ENCODE results near the gene FAM32A. TPM values are rescaled to one million over a fixed set of nuclear protein-coding genes. Genes with fewer than 3 reads are reported as not detected.
A peak's percentile ranks its signal among the peaks of the same experiment; 100 is the strongest.

The FAM32A gene
- total RNA-seq, 1 donor from 2014 or later: 106 TPM

- Mint-ChIP-seq H3K4me3 (ENCODE audit: unreplicated experiment) (peak overlapping the region; percentile 58), H3K27ac (ENCODE audit: unreplicated experiment) (no peak overlapping the region), H3K27me3 (ENCODE audit: low read depth, unreplicated experiment) (no peaks in the 10 kb centered on the region), H3K36me3 (ENCODE audit: low read depth, unreplicated experiment) (peaks cover 36% of the 10 kb centered on the region), H3K9me3 (ENCODE audit: unreplicated experiment) (no peaks in the 10 kb centered on the region), H3K4me1 (ENCODE audit: low read depth, unreplicated experiment) (peaks cover 8% of the 10 kb centered on the region)
- Histone ChIP-seq H3K9ac (ENCODE audit: low read length) (no peak overlapping the region), H4K20me1 (ENCODE audit: insufficient read depth, low read length) (peaks cover 64% of the 10 kb centered on the region), H3K4me2 (ENCODE audit: low read length) (no peak overlapping the region), H3K27me3 (ENCODE audit: insufficient read depth, low read length) (no peaks in the 10 kb centered on the region), H3K36me3 (ENCODE audit: insufficient read depth, low read length) (peaks cover 41% of the 10 kb centered on the region), H3K9me3 (ENCODE audit: insufficient read depth, low read depth, low read length) (no peaks in the 10 kb centered on the region), H2AFZ (ENCODE audit: low read depth, low read length) (no peak overlapping the region), H3K27ac (ENCODE audit: low read depth, low read length) (no peak overlapping the region), H3K4me1 (ENCODE audit: insufficient read depth, low read length) (no peaks in the 10 kb centered on the region), H3K4me3 (ENCODE audit: insufficient read depth, low read depth, low read length) (no peak overlapping the region), H3K79me2 (ENCODE audit: insufficient read depth, low read length) (peaks cover 36% of the 10 kb centered on the region)
- FAIRE-seq (no peak), DNase-seq (ENCODE audit: low read depth) (no peak)
- TF ChIP-seq EZH2 (IDR thresholded peaks at IDR 0.05; ENCODE audit: insufficient read depth, low read length) (no peak), CTCF (IDR thresholded peaks at IDR 0.05; ENCODE audit: insufficient read depth, low read depth, low read length) (no peak)
Observed at GRCh38 chr19:16206637-16207036, 21.4 kb downstream of the FAM32A start.

- H2AFZ ChIP-seq (ENCODE audit: low read depth, low read length): no peak overlapping the region
- H3K36me3 Mint-ChIP-seq (ENCODE audit: low read depth, unreplicated experiment): peaks cover 40% of the 10 kb centered on the region
- peaks cover 62% of the 10 kb centered on the region for H4K20me1 ChIP-seq (ENCODE audit: insufficient read depth, low read length)
- no peaks in the 10 kb centered on the region for H3K9me3 ChIP-seq (ENCODE audit: insufficient read depth, low read depth, low read length)
- H3K4me3 ChIP-seq (ENCODE audit: insufficient read depth, low read depth, low read length): no peak overlapping the region
- no peak overlapping the region for H3K9ac ChIP-seq (ENCODE audit: low read length)
- FAIRE-seq: no peak
- no peak for TF ChIP-seq EZH2 (IDR thresholded peaks at IDR 0.05; ENCODE audit: insufficient read depth, low read length)
- no peak for TF ChIP-seq CTCF (IDR thresholded peaks at IDR 0.05; ENCODE audit: insufficient read depth, low read depth, low read length)
- H3K79me2 ChIP-seq (ENCODE audit: insufficient read depth, low read length): peaks cover 36% of the 10 kb centered on the region
- H3K27me3 ChIP-seq (ENCODE audit: insufficient read depth, low read length): no peaks in the 10 kb centered on the region
- H3K4me1 Mint-ChIP-seq (ENCODE audit: low read depth, unreplicated experiment): peaks cover 8% of the 10 kb centered on the region
- peak overlapping the region; percentile 58 for H3K4me3 Mint-ChIP-seq (ENCODE audit: unreplicated experiment)
- H3K4me2 ChIP-seq (ENCODE audit: low read length): no peak overlapping the region
- no peaks in the 10 kb centered on the region for H3K27me3 Mint-ChIP-seq (ENCODE audit: low read depth, unreplicated experiment)
- DNase-seq (ENCODE audit: low read depth): no peak
- H3K36me3 ChIP-seq (ENCODE audit: insufficient read depth, low read length): peaks cover 39% of the 10 kb centered on the region
- H3K27ac ChIP-seq (ENCODE audit: low read depth, low read length): no peak overlapping the region
- H3K4me1 ChIP-seq (ENCODE audit: insufficient read depth, low read length): no peaks in the 10 kb centered on the region
- no peaks in the 10 kb centered on the region for H3K9me3 Mint-ChIP-seq (ENCODE audit: unreplicated experiment)
- H3K27ac Mint-ChIP-seq (ENCODE audit: unreplicated experiment): no peak overlapping the region
Observed at GRCh38 chr19:16207063-16207462, 21.9 kb downstream of the FAM32A start.

GRCh38 chr19:16207490-16208025, 22.3 kb downstream of the FAM32A start:
- Histone ChIP-seq H2AFZ (ENCODE audit: low read depth, low read length) (no peak overlapping the region), H3K4me2 (ENCODE audit: low read length) (no peak overlapping the region), H3K79me2 (ENCODE audit: insufficient read depth, low read length) (peaks cover 36% of the 10 kb centered on the region), H3K9me3 (ENCODE audit: insufficient read depth, low read depth, low read length) (no peaks in the 10 kb centered on the region), H3K4me3 (ENCODE audit: insufficient read depth, low read depth, low read length) (no peak overlapping the region), H3K4me1 (ENCODE audit: insufficient read depth, low read length) (no peaks in the 10 kb centered on the region), H3K9ac (ENCODE audit: low read length) (no peak overlapping the region), H3K27ac (ENCODE audit: low read depth, low read length) (no peak overlapping the region), H3K36me3 (ENCODE audit: insufficient read depth, low read length) (peaks cover 34% of the 10 kb centered on the region), H3K27me3 (ENCODE audit: insufficient read depth, low read length) (no peaks in the 10 kb centered on the region), H4K20me1 (ENCODE audit: insufficient read depth, low read length) (peaks cover 62% of the 10 kb centered on the region)
- no peaks in the 10 kb centered on the region for H3K9me3 Mint-ChIP-seq (ENCODE audit: unreplicated experiment)
- H3K27ac Mint-ChIP-seq (ENCODE audit: unreplicated experiment): no peak overlapping the region
- FAIRE-seq (no peak), DNase-seq (ENCODE audit: low read depth) (no peak)
- no peaks in the 10 kb centered on the region for H3K27me3 Mint-ChIP-seq (ENCODE audit: low read depth, unreplicated experiment)
- H3K4me1 Mint-ChIP-seq (ENCODE audit: low read depth, unreplicated experiment): peaks cover 4% of the 10 kb centered on the region
- TF ChIP-seq CTCF (IDR thresholded peaks at IDR 0.05; ENCODE audit: insufficient read depth, low read depth, low read length) (no peak), EZH2 (IDR thresholded peaks at IDR 0.05; ENCODE audit: insufficient read depth, low read length) (no peak)
- peaks cover 41% of the 10 kb centered on the region for H3K36me3 Mint-ChIP-seq (ENCODE audit: low read depth, unreplicated experiment)
- H3K4me3 Mint-ChIP-seq (ENCODE audit: unreplicated experiment): no peak overlapping the region

Data from astrocyte (in vitro differentiated cells and primary cell).